ENCODE data around the gene SGTA. TPM values are rescaled to one million over a fixed set of nuclear protein-coding genes. Genes with fewer than 3 reads are reported as not detected.
A peak's percentile ranks its signal among the peaks of the same experiment; 100 is the strongest.

Gene SGTA
- total RNA-seq, 2 donors from 2014 or later = 73.9 to 81.5 TPM

- H3K9me3 Mint-ChIP-seq = peaks cover 9% of the 10 kb centered on the region
- peak overlapping the region; percentile 49 for H3K4me3 ChIP-seq (ENCODE audit: low read length)
- H3K4me3 Mint-ChIP-seq = peak overlapping the region; percentile 50
- 17 to 18% methylated on average over 14 to 37 of the region's 37 CpGs for WGBS, 2 experiments (ENCODE audit: insufficient coverage in 1 of 2, insufficient read length in 1 of 2)
- peaks cover 11% of the 10 kb centered on the region for H3K36me3 Mint-ChIP-seq (ENCODE audit: low read depth)
- H3K27ac ChIP-seq (ENCODE audit: low read depth, low read length) = no peak overlapping the region
- H3K27ac Mint-ChIP-seq = no peak overlapping the region
- H3K9ac ChIP-seq (ENCODE audit: extremely low read depth, low read length, poor library complexity, severe bottlenecking) = peak overlapping the region; percentile 11
- H3K4me1 ChIP-seq (ENCODE audit: control insufficient read depth, insufficient read depth, low read length) = no peaks in the 10 kb centered on the region
- DNase-seq = peak; percentile 87
- H3K36me3 ChIP-seq (ENCODE audit: control insufficient read depth, insufficient read depth, low read length) = no peaks in the 10 kb centered on the region
- H3K27me3 Mint-ChIP-seq (ENCODE audit: insufficient read depth) = peaks cover 15% of the 10 kb centered on the region
- H3K9me3 ChIP-seq (ENCODE audit: control insufficient read depth, low read length) = peaks cover 6% of the 10 kb centered on the region
- peaks cover 10% of the 10 kb centered on the region for H3K27me3 ChIP-seq (ENCODE audit: control insufficient read depth, insufficient read depth, low read length, poor library complexity, severe bottlenecking)
- H3K4me1 Mint-ChIP-seq = peaks cover 4% of the 10 kb centered on the region
- TF ChIP-seq CTCF (conservative IDR thresholded peaks at IDR 0.05) = peak; percentile 60
These were observed 62.9 kb downstream of the SGTA start for GRCh38 chr19:2719920-2720776.

GRCh38 chr19:2719232-2719735, 63.8 kb downstream of the SGTA start:
- Histone ChIP-seq H3K4me1 (ENCODE audit: control insufficient read depth, insufficient read depth, low read length) (no peaks in the 10 kb centered on the region), H3K27ac (ENCODE audit: low read depth, low read length) (no peak overlapping the region), H3K9me3 (ENCODE audit: control insufficient read depth, low read length) (peaks cover 7% of the 10 kb centered on the region), H3K4me3 (ENCODE audit: low read length) (no peak overlapping the region), H3K9ac (ENCODE audit: extremely low read depth, low read length, poor library complexity, severe bottlenecking) (no peak overlapping the region), H3K36me3 (ENCODE audit: control insufficient read depth, insufficient read depth, low read length) (no peaks in the 10 kb centered on the region), H3K27me3 (ENCODE audit: control insufficient read depth, insufficient read depth, low read length, poor library complexity, severe bottlenecking) (peaks cover 10% of the 10 kb centered on the region)
- Mint-ChIP-seq H3K4me1 (peaks cover 4% of the 10 kb centered on the region), H3K4me3 (peak overlapping the region; percentile 50), H3K27me3 (ENCODE audit: insufficient read depth) (peaks cover 16% of the 10 kb centered on the region), H3K27ac (no peak overlapping the region), H3K9me3 (peaks cover 11% of the 10 kb centered on the region), H3K36me3 (ENCODE audit: low read depth) (peaks cover 13% of the 10 kb centered on the region)
- 75 to 77% methylated on average over 4 of the region's 7 CpGs for WGBS, 2 experiments (ENCODE audit: insufficient coverage in 1 of 2, insufficient read length in 1 of 2)
- no peak for DNase-seq
- no peak for TF ChIP-seq CTCF (conservative IDR thresholded peaks at IDR 0.05)

- Mint-ChIP-seq H3K4me1 (peaks cover 4% of the 10 kb centered on the region), H3K27ac (no peak overlapping the region), H3K4me3 (no peak overlapping the region), H3K36me3 (ENCODE audit: low read depth) (peaks cover 13% of the 10 kb centered on the region), H3K9me3 (peaks cover 11% of the 10 kb centered on the region), H3K27me3 (ENCODE audit: insufficient read depth) (peaks cover 16% of the 10 kb centered on the region)
- Histone ChIP-seq H3K27ac (ENCODE audit: low read depth, low read length) (no peak overlapping the region), H3K4me3 (ENCODE audit: low read length) (no peak overlapping the region), H3K36me3 (ENCODE audit: control insufficient read depth, insufficient read depth, low read length) (no peaks in the 10 kb centered on the region), H3K4me1 (ENCODE audit: control insufficient read depth, insufficient read depth, low read length) (no peaks in the 10 kb centered on the region), H3K27me3 (ENCODE audit: control insufficient read depth, insufficient read depth, low read length, poor library complexity, severe bottlenecking) (peaks cover 10% of the 10 kb centered on the region), H3K9me3 (ENCODE audit: control insufficient read depth, low read length) (peaks cover 7% of the 10 kb centered on the region), H3K9ac (ENCODE audit: extremely low read depth, low read length, poor library complexity, severe bottlenecking) (no peak overlapping the region)
- no peak for TF ChIP-seq CTCF (conservative IDR thresholded peaks at IDR 0.05)
- WGBS, 2 experiments (ENCODE audit: insufficient coverage in 1 of 2, insufficient read length in 1 of 2) = 93 to 95% methylated on average over 9 to 50 of the region's 52 CpGs
- DNase-seq = no peak
These were observed 65.2 kb downstream of the SGTA start for GRCh38 chr19:2717638-2718541.
